Epidermal melanocyte (primary cell): ENCODE results near the gene BAIAP3.

Experiments
- DNase-seq: peaks from one replicate; pipeline ENCODE4 v3.0.0; 2011; ENCODE audit warnings: low spot score; ENCODE audit not compliant: insufficient read length

The BAIAP3 gene

DNA sequence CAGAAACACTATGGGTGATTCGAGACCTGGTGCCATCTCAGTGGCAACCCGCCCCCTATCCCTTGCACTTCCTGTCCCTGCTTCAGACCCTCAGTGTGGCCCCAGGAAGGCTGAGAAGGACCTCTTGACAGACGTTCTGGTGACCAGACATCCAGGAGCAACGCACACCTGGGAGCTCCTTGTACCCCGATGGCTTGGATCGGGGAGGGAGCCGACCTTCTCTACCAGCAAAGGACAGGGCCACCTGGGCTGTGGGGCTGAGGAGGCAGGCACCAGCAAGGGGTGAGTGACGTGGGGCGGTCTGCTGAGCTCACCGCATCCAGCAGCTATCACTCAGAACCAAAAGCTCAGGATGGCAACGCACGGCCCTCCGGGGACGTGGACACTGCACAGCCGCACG, 53.9 kb downstream of the BAIAP3 start:
- DNase-seq, result no peak

DNA sequence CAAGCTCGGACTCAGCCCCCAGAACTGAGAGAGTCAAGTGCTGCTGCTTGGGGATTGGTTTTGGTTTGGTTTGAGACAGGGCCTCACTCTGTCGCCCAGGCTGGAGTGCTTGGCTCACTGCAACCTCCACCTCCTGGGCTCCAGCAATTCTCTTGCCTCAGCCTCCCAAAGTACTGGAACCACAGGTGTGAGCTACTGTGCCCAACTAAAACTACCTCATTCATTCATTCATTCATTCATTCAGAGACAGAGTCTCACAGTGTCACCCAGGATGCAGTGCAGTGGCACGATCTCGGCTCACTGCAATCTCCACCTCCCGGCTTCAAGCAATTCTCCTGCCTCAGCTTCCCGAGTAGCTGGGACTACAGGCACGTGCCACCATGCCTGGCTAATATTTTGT, 56.3 kb downstream of the BAIAP3 start:
- DNase-seq, result no peak

DNA sequence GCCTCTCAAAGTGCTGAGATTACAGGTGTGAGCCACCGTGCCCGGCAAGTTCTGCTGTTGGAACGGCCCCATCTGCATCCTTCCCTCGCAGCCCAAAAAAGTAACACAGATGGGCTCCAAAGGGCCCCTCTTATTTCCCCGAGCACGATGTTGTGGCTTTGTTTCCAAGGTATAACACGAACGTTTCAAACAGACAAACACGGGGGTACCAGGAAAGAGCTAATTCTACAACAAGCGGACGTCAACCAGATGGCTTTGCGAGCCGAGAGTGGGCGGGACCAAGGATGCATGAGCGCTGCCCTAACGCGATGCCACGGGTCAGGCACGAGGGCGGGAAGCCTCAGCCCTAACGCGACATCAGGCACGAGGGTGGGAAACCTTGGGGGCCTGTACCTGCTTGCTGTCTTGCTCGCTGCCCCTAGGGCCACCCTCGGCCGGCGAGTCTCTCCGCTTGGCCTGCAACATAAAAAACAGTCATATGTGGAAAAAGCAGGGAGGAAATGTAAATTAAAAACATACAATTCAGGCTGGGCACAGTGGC, 56.9 kb downstream of the BAIAP3 start:
- DNase-seq, result no peak

DNA sequence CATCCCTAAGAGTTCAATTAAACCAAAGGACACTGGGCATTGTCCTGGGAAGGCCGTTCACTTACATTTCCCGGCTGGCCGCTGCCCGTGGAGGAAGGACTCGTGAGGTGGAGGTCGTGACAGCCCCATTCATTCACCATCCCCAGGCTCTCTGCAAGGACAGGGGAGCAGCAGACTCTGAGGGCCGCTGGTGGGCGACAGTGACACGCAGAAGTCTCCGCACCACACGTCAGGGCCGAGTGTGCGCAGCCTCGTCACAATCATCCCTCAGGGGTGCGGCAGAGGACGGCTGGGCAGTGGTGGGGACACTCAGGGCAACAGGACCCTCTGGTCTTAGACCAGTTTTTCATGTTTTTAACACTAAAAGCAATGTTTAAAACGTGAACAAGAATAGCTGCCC, 59.4 kb downstream of the BAIAP3 start:
- no peak for DNase-seq

DNA sequence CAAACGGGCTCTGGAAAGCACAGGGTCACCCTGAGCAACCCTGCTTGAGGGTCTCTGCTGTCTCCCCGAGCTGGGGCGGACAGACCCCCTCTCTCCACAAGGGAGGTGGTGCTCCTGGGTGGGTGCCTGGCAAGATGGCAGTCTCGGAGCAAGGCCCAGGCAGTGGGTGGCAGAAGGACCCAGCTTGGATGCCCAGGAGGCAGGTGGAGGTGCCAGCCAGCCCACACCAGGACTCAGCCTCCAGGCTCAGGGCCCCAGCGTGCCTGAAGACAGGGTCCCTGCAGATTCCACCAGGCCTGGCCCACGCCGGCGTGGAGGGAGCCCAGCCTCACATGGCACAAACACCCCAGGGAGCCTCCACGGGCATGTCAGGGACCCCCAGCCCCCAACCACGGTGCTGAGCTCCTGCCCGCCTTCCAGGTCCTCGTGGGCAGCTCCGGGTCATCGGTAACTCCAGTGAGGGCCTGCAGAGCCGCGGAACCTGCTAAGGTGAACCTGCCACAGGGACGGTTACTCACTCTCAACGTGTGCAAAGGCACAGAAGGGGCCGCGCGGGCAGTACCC, 60.2 kb downstream of the BAIAP3 start:
- no peak for DNase-seq

DNA sequence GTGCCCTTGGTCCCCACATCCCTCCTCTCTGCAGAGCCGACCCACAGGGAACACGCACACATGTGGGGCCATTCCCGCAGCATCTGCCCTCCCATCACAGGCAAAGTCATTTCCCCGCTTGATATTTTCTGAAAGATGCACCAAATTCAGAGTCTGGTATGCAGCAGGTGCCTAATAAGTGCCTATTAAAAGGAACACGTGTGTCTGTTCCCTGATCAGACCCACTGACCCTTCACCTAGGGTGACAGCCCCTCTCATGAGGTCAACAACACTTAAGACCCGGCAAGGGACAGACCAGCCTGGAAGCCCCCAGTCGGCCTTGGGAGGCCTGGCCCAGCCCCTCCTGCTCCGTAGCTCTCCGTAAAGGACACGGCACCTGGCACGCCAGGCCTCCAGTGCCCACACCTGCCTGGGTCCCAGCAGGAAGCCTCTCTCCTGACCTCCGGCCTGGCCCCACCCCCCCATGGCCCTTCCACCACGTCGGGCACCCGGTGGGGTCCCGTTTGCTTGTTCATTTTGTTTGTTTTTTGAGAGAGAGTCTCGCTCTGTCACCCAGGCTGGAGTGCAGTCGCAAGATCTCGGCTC, 61.0 kb downstream of the BAIAP3 start:
- no peak for DNase-seq

DNA sequence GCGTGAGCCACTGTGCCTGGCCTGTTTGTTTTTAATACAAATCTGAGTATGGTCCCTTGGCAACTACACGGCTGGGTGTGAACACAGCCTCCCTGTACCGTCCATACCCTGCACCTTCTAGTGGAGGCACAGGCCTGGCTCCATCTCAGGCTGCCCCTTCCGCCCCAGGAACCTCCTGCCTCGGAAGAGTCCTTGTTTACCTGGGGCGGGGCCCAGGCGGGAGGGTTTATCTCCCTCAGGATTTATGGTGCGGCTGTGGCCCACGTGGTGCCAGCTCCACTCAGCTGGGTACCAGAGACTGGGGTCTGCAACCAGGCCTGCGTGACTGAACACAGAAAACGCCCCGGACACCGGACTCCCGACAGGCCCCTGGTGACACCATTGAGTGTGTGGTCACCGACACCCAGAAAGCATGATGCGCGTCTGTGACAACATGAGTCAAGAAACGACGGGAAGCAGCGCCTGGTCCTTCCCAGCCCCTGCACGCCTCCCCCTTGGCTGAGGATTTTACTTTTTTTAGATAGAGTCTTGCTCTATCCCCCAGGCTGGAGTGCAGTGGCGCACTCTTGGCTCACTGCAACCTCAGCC, 62.1 kb downstream of the BAIAP3 start:
- no peak for DNase-seq

DNA sequence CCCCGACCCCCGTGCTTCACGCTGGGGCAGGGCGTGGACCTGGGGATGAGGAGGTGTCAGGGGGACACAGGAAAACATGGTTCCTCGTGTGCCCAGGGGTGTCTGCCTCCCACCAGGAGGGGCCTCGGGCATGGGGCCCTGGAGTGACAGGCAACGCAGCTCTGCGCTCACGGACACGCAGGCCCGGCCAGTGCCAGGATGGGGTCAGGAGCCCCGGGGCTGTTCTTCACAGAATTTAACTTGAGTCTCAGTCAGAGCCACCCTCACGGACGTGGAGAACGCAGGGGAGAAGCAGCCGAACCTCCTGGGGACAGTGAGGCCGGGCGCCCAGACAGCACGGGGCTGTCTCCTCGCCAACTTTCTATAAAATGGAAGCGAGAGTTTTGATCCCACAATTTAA, 64.3 kb downstream of the BAIAP3 start:
- DNase-seq, result no peak

DNA sequence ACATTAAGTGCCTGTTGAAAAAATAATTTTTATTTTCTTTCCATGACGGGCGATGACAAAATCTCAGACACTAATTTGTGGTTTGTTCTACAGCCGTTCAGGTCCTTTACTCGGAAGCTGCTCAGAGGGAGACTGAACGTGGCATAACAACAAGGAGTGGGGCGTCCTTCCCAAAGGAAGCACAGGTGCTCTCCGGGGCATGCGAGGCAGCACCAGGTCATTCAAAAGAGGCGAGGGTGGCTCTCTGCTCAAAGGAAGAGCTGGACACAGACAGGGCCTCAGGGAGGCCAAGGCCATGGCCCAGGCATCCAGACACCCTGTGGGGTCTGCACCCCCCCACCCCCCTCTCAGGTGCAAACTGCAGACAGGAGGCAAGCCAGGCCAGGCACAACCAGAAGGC, 64.9 kb downstream of the BAIAP3 start:
- no peak for DNase-seq
